Glutamatergic neuron (in vitro differentiated cells): ENCODE results near the gene STXBP4. TPM values are rescaled to one million over a fixed set of nuclear protein-coding genes. Genes with fewer than 3 reads are reported as not detected.

Experiments
- DNase-seq: peaks from one replicate; pipeline ENCODE4 v3.0.0; 2022
- H3K27ac Mint-ChIP-seq: one replicate; pipeline ENCODE4 v1.8.0; 2020; ENCODE audit warnings: mild to moderate bottlenecking, mixed read lengths, inconsistent platforms; ENCODE audit not compliant: unreplicated experiment
- H3K27me3 Mint-ChIP-seq: one replicate; pipeline ENCODE4 v1.8.0; 2020; ENCODE audit warnings: mild to moderate bottlenecking, moderate library complexity, mixed read lengths, inconsistent platforms; ENCODE audit not compliant: unreplicated experiment
- H3K36me3 Mint-ChIP-seq: one replicate; pipeline ENCODE4 v1.8.0; 2020; ENCODE audit warnings: mild to moderate bottlenecking, mixed read lengths, inconsistent platforms; ENCODE audit not compliant: unreplicated experiment
- H3K4me1 Mint-ChIP-seq: one replicate; pipeline ENCODE4 v1.8.0; 2020; ENCODE audit warnings: mild to moderate bottlenecking, low read depth, mixed read lengths, inconsistent platforms; ENCODE audit not compliant: unreplicated experiment
- H3K4me3 Mint-ChIP-seq: one replicate; pipeline ENCODE4 v1.8.0; 2020; ENCODE audit warnings: mild to moderate bottlenecking, mixed read lengths, inconsistent platforms; ENCODE audit not compliant: unreplicated experiment
- H3K9me3 Mint-ChIP-seq: one replicate; pipeline ENCODE4 v1.8.0; 2020; ENCODE audit warnings: mild to moderate bottlenecking, moderate library complexity, mixed read lengths, inconsistent platforms; ENCODE audit not compliant: unreplicated experiment
- total RNA-seq: library from RNA; stranded (reverse); fragmentation: NEBNext Ultra II Directional; extraction: Animal tissue kit (Norgen Biotek cat#: 25700); gene quantifications from one replicate; pipeline ENCODE4 v1.2.1, GENCODE V29; 2021; ENCODE audit not compliant: unreplicated experiment
- TF ChIP-seq, protein P1 (sequence below): fragments of 200-600 bp; sonication (generic); IDR thresholded peaks from one replicate; pipeline ENCODE4 v1.5.0; 2021; ENCODE audit not compliant: partially characterized antibody, unreplicated experiment

The STXBP4 gene
- total RNA-seq, 1 donor from 2014 or later, result 17.7 TPM

DNA sequence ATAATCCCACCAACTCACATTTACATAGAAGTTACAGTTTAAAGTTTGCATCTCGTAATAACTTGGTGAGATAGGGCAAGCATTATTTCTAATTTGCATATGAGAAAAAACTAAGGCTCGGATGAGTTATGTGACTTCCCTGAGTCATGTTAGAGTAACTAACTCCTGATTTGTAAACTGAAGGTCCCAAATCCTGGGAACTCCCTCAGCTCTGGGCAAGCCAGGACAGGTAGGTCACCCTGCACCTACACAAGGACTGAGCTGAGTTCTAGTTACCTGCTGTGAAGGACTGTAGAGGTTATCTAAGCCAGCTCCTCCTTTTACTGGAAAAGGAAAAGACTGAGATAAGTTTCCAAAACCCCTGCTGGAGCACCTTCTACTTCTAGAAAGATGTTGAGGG, 204.0 kb downstream of the STXBP4 start:
- no peak for DNase-seq
- peaks cover 5% of the 10 kb centered on the region for H3K36me3 Mint-ChIP-seq
- no peaks in the 10 kb centered on the region for H3K9me3 Mint-ChIP-seq
- H3K4me1 Mint-ChIP-seq, result no peaks in the 10 kb centered on the region
- no peak overlapping the region for H3K4me3 Mint-ChIP-seq
- no peak overlapping the region for H3K27ac Mint-ChIP-seq
- H3K27me3 Mint-ChIP-seq, result no peaks in the 10 kb centered on the region
- TF ChIP-seq, protein P1, sequence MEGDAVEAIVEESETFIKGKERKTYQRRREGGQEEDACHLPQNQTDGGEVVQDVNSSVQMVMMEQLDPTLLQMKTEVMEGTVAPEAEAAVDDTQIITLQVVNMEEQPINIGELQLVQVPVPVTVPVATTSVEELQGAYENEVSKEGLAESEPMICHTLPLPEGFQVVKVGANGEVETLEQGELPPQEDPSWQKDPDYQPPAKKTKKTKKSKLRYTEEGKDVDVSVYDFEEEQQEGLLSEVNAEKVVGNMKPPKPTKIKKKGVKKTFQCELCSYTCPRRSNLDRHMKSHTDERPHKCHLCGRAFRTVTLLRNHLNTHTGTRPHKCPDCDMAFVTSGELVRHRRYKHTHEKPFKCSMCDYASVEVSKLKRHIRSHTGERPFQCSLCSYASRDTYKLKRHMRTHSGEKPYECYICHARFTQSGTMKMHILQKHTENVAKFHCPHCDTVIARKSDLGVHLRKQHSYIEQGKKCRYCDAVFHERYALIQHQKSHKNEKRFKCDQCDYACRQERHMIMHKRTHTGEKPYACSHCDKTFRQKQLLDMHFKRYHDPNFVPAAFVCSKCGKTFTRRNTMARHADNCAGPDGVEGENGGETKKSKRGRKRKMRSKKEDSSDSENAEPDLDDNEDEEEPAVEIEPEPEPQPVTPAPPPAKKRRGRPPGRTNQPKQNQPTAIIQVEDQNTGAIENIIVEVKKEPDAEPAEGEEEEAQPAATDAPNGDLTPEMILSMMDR, result no peak

DNA sequence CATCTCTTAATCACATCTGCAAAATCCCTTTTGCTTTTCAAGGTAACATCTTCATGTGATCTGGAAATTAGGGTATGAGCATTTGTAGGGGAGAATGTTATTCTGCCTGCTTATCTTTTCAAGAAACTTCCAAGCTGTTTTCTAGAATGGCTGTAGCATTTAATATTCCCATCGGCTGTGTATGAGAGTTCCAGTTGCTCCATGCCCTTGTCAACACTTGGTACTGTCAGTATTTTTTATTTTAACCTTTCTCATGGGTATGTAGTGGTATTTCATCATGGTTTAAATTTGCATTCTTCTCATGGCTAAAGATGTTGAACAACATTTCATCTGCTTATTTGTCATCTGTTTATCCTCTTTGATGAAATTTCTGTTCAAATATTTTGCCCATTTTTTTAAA, 205.6 kb downstream of the STXBP4 start:
- Mint-ChIP-seq H3K27me3 (no peaks in the 10 kb centered on the region), H3K4me1 (no peaks in the 10 kb centered on the region), H3K9me3 (no peaks in the 10 kb centered on the region), H3K4me3 (no peak overlapping the region), H3K36me3 (peaks cover 5% of the 10 kb centered on the region), H3K27ac (no peak overlapping the region)
- TF ChIP-seq, protein P1, result no peak
- no peak for DNase-seq

DNA sequence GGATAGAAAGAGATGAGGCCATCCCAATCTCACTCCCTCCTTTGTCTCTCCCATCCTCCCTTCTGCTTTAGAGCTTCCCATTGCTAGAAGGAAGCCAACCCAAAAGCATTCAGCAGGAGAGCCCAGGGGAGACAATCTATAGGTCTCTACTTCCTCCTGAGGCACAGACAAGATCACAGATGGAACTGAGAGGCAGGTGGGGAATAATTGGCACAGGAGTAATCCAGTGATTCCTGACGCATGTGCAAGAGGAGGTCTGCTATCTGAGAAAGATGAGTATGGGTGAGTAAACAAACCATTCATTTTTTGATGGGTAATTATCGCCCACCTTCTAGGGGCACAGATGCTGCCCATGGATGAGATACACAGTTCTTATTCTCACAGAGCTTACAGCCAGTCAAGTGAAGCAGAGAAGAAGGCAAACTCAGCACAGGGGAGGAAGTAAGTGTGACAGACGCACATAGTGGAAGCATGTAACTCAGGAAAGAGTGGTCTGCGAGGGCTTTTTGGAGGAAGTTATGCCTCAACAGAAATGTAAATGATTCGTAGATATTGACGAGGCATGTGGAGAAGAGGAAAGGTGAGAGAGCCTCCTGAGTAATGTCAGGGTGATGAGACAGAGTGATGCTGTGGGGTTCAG, 207.3 kb downstream of the STXBP4 start:
- Mint-ChIP-seq H3K36me3 (peaks cover 5% of the 10 kb centered on the region), H3K9me3 (no peaks in the 10 kb centered on the region), H3K4me1 (no peaks in the 10 kb centered on the region), H3K27ac (no peak overlapping the region), H3K27me3 (no peaks in the 10 kb centered on the region), H3K4me3 (no peak overlapping the region)
- TF ChIP-seq, protein P1, result no peak
- DNase-seq, result no peak

DNA sequence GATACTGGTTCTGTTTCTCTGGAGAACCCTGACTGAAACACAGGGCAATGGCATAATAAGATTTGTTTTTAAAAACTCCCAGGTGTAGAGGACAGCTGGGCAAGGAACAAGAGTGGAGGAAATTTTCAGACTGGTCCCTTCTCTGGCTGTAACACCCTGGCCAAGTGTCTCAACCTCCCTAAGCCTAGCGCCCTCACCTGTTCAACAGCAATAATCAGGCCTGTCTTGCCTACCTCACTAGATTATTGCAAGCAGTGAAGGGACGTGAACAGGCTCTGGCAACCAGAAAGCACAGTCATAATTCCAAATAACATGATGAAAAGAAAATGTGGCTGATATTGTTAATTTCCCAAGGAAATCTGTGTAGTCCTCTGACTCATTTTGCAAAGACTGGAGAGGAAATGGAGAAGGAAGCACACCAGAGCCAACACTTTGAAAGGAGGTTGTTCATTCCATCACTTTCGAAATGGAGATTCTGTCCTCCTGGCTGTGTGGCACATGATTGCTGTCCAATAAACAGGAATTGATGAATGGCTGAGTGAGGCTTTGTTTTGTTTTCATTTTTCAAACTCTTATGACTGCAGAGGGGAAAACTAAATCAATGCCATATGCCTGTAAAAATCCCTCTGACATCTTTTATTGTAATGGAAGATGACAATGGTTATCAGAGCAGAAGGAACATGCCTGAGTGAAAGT, 208.7 kb downstream of the STXBP4 start:
- Mint-ChIP-seq H3K36me3 (peaks cover 5% of the 10 kb centered on the region), H3K4me3 (no peak overlapping the region), H3K27me3 (no peaks in the 10 kb centered on the region), H3K9me3 (no peaks in the 10 kb centered on the region), H3K4me1 (no peaks in the 10 kb centered on the region), H3K27ac (no peak overlapping the region)
- TF ChIP-seq, protein P1, result no peak
- no peak for DNase-seq

DNA sequence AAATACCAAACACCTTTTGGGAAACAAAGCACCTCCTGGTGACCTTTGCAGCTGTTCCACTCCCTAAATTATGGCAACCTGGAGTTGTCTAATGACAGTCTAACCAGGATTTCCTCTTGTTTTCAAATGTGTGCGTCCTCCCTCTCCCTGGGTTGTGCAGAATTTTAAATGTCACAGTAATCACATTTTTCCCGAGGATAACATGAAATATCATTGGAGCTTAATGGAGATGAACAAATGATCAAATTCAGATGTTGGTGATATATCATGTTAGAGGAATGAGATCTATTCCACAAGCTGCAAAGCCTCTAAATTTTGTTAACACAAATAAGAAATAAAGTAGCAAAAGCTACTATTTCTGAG, 209.3 kb downstream of the STXBP4 start:
- Mint-ChIP-seq H3K9me3 (no peaks in the 10 kb centered on the region), H3K4me3 (no peak overlapping the region), H3K4me1 (no peaks in the 10 kb centered on the region)

More for the DNA sequence above, 209.3 kb downstream of the STXBP4 start:
- Mint-ChIP-seq H3K27ac (no peak overlapping the region), H3K36me3 (peaks cover 5% of the 10 kb centered on the region), H3K27me3 (no peaks in the 10 kb centered on the region)
- TF ChIP-seq, protein P1, result no peak
- DNase-seq, result no peak
